Adipose tissue (tissue), 3 donors: Measurements from ENCODE around the gene EPB41L5. TPM values are rescaled to one million over a fixed set of nuclear protein-coding genes. Genes with fewer than 3 reads are reported as not detected.

Experiments
- H3K27ac ChIP-seq: one replicate; pipeline ENCODE4 v1.5.1; 2013; ENCODE audit warnings: low read depth, low read length
- WGBS, 3 donors: extraction: QIAGEN DNeasy Blood & Tissue Kit; methylation state at CpG; one replicate each; pipeline ENCODE4 v1.1.7; 2013; 5-methylcytosine and 5-hydroxymethylcytosine counted together
- polyA plus RNA-seq, 3 donors: library from polyadenylated mRNA; stranded (reverse); fragments of 200-250 nt; gene quantifications; one replicate each; pipeline ENCODE4 v1.2.3, GENCODE V29; 2013
- donor health status: healthy with polysubstance abuse.
- donor health status: Bipolar disorder and iron deficiency.
- donor health status: healthy.

The EPB41L5 gene
- polyA plus RNA-seq, 3 donors, result 5.7 to 11.8 (median 6.9) TPM

GRCh38 chr2:120208381-120209353 is 195.8 kb downstream of the EPB41L5 start:
- H3K27ac ChIP-seq, result no peak overlapping the region
- 94 to 96% (median 94%) methylated on average over 10 of the region's 10 CpGs for WGBS, 3 donors

- 65 to 86% (median 72%) methylated on average over 12 of the region's 12 CpGs for WGBS, 3 donors
- no peak overlapping the region for H3K27ac ChIP-seq
Measured at GRCh38 chr2:120209427-120210269, 196.8 kb downstream of the EPB41L5 start.

GRCh38 chr2:120210270-120210693 is 197.4 kb downstream of the EPB41L5 start:
- WGBS, 3 donors, result 36 to 70% (median 41%) methylated on average over 10 of the region's 10 CpGs
- no peak overlapping the region for H3K27ac ChIP-seq

GRCh38 chr2:120218181-120218580 is 205.3 kb downstream of the EPB41L5 start:
- 89 to 96% (median 93%) methylated on average over 5 of the region's 5 CpGs for WGBS, 3 donors
- no peak overlapping the region for H3K27ac ChIP-seq

- 87 to 95% (median 95%) methylated on average over 5 of the region's 5 CpGs for WGBS, 3 donors
- no peak overlapping the region for H3K27ac ChIP-seq
Measured at GRCh38 chr2:120219291-120219690, 206.4 kb downstream of the EPB41L5 start.

- H3K27ac ChIP-seq, result no peak overlapping the region
- WGBS, 3 donors, result 92 to 95% (median 92%) methylated on average over 5 of the region's 5 CpGs
Measured at GRCh38 chr2:120219766-120220165, 206.9 kb downstream of the EPB41L5 start.

- no peak overlapping the region for H3K27ac ChIP-seq
- 70 to 78% (median 75%) methylated on average over 2 of the region's 2 CpGs for WGBS, 3 donors
Measured at GRCh38 chr2:120220756-120221155, 207.9 kb downstream of the EPB41L5 start.

GRCh38 chr2:120221616-120222015 is 208.7 kb downstream of the EPB41L5 start:
- WGBS, 3 donors, result 88 to 97% (median 96%) methylated on average over 8 of the region's 8 CpGs
- H3K27ac ChIP-seq, result no peak overlapping the region

GRCh38 chr2:120222186-120223033 is 209.5 kb downstream of the EPB41L5 start:
- no peak overlapping the region for H3K27ac ChIP-seq

GRCh38 chr2:120223034-120223912 is 210.4 kb downstream of the EPB41L5 start, which contains the start of gene TMEM185B:
TMEM185B (minus strand) TSS chr2:120223400; CDS start chr2:120222976, 424 bp downstream.
- peak within 1 kb of the TSS; percentile 45 for H3K27ac ChIP-seq
- 1 to 3% (median 2%) methylated on average over 87 to 108 of the region's 108 CpGs for WGBS, 3 donors

More at GRCh38 chr2:120222186-120223033, 209.5 kb downstream of the EPB41L5 start:
- WGBS, 3 donors, result 81 to 83% (median 82%) methylated on average over 43 to 49 of the region's 49 CpGs

- H3K27ac ChIP-seq, result no peak overlapping the region
- WGBS, 3 donors, result 87 to 98% (median 94%) methylated on average over 13 of the region's 13 CpGs
Measured at GRCh38 chr2:120224256-120224655, 211.4 kb downstream of the EPB41L5 start.

- WGBS, 3 donors, result 81 to 97% (median 94%) methylated on average over 9 of the region's 9 CpGs
- H3K27ac ChIP-seq, result no peak overlapping the region
Measured at GRCh38 chr2:120224735-120225548, 212.1 kb downstream of the EPB41L5 start.

GRCh38 chr2:120225549-120226065 is 212.7 kb downstream of the EPB41L5 start:
- no peak overlapping the region for H3K27ac ChIP-seq
- WGBS, 3 donors, result 79 to 91% (median 90%) methylated on average over 9 of the region's 9 CpGs

GRCh38 chr2:120226316-120226715 is 213.4 kb downstream of the EPB41L5 start:
- 67 to 90% (median 73%) methylated on average over 9 of the region's 9 CpGs for WGBS, 3 donors
- H3K27ac ChIP-seq, result no peak overlapping the region

GRCh38 chr2:120227111-120227991 is 214.5 kb downstream of the EPB41L5 start:
- no peak overlapping the region for H3K27ac ChIP-seq
- 78 to 79% (median 78%) methylated on average over 16 of the region's 16 CpGs for WGBS, 3 donors
